Activated CD4-positive, alpha-beta T cell treated with anti-CD3 and anti-CD28 coated beads for 24 hours (primary cell): Measurements from ENCODE around the gene DIAPH2.
"Not testable (repeated sequence)": the region's sequence is repeated elsewhere in the genome, so short reads cannot be mapped to it uniquely, and the experiment has no call there.

Experiments
- DNase-seq, 2 donors: peaks; one replicate each; pipeline ENCODE4 v3.0.0-alpha.2; 2020; ENCODE audit warnings: low read depth in 2 of 2

The DIAPH2 gene

DNA sequence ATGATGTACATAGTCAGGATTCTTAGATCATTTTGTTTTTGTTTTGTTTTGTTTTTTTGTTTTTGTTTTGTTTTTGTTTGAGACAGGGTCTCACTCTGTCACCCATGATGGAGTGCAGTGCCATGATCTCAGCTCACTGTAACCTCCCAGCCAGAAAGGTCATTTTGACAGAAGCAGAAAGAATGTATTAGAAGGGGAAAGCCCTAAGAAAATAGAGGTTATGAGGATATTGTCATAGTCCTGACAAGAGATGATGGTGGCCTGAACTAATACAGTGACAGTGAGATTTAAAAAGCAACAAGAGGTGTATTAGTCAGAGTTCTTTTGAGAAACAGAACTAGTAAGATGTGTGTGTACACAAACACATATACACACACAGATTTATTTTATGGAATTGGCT is 702.4 kb downstream of the DIAPH2 start:
- no peak for DNase-seq

DNA sequence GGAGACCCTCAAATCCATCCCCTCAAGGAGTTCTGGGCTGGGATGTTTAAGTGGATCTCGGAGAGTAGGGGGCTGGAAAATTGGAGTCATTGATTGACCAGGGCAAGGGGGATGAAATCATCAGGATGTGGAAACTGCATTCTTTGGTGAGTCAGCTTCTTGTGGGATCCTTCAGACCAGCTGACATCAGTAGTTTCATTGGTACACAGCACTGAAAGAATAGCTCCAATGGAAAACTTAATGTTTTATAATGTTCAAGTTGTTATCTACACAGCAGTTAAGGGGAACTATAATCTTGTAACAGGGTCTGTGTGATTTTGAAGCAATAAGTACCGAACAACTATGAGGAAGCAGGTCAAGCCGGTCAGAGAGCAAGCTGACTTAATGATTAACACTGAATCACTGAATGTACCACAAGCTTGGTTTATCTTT is 705.1 kb downstream of the DIAPH2 start:
- no peak for DNase-seq

DNA sequence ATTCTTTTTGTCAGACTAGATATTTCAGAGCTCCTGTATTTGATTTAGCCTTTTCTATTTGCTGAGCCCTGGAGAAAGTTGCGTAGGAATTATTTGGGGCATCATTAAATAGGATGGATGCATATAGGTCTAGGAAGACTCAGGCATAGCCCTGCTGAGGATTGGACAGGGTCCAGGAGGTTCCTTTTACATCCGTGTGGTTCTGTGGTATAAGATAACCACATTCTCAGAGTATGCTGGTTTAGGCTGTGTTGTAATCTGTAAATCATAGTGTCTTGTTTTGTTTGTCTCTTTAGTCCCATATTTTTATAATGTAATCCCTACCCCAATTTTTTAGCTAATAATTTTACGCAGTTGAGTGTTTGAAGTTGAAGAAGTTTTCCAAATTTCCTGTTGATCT is 712.7 kb downstream of the DIAPH2 start:
- DNase-seq = no peak

DNA sequence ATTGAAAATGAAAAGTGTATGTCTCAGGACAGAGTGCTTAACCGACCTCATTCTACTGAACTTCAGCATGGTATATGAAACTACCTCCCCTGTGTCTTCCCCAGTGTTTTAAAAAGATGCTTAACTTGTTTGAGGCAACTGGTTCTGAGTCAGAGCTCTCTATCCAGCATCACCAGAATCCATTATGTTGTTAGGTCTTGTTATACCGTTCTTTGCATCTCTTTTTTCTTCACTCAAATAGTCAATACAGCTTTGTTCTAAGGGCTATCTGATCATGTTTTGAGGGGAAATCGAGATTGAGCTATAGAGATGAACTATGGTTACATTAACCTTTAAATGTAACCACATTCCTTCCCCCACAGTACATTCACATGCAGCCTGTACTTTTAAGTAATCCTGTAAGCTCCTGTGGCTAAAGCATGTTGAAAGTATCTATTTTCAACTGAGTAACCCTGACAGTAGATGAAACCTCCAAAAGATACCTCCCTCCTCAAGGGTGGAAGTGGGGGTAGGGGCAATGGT is 713.4 kb downstream of the DIAPH2 start:
- DNase-seq = no peak

DNA sequence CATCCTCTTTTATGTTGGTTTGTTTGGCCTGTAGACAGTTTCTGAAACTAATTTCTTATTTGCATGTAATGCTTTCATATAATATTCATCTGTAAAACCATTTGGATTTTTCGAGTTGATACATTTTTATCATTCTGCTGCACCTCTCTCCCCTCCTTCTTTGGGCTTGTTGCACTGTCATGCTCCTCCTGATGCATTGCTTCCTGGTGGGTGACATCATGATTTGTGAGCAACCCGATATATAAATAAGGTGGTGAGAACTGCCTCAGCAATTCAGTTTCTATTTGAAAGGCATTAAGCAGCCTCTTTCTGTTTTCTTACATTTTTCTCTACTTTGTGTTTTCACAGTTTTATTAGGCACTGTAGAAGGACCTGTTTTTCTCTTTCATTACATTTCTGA is 714.8 kb downstream of the DIAPH2 start:
- no peak for DNase-seq

DNA sequence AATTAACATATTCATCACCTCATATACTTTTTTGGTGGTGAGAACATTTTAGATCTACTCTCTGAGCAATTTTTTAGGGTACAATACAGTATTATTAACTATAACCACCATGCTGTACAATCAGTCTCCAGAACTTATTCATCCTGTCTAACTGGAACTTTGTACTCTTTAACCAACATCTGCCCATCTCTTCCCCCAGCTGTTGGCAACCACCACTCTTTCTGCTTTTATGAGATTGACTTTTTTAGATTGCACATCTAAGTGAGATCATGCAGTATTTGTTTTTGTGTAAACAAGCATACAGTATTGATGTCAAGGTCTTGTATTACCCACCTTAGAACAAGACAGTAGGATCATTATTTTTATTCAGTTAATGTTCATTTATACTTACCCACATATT is 715.9 kb downstream of the DIAPH2 start:
- DNase-seq = no peak

DNA sequence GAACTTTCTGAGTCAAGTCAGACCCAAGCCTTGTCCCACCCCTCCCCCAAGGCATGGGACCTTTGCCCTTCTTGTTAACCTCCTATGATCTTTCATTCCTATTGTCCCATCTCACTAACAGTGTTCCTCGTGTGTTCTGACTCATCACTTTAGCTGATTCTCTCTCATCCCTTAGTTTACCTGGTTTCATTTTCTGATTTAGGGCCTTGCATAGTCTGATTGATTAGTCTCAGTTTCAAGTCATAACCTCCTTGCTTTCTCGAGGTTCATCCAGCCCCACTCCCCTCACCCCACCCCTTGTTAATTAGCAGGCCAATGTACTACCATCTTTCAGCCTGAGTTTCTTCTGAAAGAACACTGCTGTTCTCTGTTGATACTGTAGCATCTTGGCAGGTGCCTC is 716.5 kb downstream of the DIAPH2 start:
- no peak for DNase-seq

DNA sequence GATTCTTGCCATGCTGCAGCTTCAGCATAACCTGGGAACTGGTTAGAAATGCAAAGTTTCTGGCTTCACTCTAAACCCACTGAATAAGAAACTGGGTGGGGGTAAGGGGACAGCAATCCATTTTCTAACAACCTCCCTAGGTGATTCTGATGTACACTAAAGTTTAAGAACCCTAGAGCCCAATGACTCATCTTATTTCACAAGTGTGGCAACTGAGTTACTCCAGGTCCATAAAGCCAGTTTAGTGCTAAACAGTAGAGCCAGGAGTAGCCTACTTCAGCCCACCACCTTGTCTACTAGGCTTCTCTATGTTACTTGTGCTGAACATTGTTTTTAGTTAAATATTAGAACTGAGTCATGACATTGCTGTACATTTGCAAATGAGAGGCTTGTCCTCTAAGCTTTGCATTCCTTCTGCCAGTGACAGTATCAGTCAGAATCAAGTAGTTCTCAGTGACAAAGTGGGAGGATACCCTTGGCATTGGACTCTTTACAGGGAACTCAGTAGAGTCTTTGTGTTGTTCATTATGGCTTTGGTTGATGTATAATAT is 717.0 kb downstream of the DIAPH2 start:
- DNase-seq = no peak

DNA sequence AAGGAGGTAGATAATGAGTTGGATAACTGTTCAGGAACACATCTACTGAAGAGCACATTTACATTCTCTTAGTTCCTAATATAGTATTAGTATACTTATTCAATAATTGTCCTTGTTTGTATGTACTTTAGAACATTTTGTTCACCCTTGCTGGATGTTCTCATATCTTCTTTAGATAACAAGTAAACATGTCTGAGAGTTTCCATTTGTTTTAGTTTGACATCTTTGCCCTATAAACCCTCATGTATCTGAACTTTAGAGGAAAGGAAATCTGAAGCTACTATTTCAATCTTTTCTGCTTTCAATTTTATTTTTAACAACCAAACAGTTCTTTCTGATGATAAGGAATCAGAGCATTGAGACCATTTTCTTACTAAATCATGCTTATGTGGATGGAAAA is 717.7 kb downstream of the DIAPH2 start:
- DNase-seq = no peak

DNA sequence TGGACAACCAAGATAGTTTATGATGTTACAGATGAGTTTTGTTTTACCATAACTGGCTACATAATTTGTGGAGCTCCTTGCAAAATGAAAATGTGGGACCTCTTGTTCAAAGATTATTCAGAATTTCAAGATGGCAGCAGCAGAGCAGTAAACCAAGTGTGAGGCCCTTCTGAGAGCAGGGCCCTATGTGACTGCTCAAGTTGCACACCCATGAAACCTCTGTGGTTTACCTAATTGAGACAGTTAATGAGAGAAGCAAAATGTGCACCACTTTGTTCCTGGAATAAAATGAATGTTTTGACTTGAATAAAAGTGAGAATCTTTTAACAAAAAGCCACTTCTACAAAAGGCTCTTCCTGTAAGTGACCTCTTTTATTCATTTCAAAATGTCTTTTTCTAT is 718.3 kb downstream of the DIAPH2 start:
- DNase-seq = no peak

DNA sequence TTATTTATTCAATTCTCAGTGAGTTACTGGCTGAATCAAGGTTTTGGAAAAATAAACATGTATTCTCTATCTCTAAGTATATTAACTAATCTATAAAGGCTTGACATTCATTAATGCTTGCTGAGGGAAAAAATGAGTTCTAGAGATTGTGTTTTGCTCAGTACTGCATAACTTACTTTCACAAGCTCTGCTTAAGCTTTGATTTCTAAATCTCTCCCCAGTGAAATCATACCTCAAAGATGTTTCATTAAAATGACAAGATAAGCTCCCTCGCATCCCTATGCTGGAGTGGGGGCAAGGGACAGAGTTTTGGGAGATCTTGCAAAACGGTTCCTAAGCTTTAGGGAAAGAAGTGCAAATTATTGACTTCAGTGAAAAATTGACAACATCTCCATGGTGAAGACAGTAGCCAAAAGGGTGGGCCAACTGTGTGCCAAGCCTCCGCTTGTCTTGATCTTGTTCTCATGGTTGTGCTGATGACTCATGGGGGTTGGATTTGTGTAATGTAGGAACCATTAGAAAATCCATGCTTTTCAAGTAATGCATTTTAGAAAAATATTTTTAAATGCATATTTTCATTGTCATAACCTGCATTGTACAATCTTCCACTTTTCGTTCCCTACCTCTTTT is 720.5 kb downstream of the DIAPH2 start:
- DNase-seq = no peak

DNA sequence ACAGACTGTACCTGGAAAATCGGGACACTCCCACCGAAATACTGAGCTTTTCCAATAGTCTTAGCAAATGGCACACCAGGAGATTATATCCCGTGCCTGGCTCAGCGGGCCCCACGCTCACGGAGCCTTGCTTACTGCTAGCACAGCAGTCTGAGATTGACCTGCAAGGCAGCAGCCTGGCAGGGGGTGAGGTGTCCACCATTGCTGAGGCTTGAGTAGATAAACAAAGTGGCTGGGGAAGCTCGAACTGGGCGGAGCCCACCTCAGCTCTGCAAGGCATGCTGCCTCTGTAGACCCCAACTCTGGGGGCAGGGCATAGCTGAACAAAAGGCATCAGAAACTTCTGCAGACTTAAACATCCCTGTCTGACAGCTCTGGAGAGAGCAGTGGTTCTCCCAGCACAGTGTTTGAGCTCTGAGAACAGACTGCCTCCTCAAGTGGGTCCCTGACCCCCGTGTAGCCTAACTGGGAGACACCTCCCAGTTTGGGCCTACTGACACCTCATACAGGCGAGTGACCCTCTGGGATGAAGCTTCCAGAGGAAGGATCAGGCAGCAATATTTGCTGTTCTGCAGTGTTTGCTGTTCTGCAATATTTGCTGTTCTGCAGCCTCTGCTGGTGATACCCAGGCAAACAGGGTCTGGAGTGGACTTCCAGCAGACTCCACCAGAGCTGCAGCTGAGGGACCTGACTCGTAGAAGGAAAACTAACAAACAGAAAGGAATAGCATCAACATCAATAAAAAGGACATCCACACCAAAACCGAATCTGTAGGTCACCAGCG is 725.2 kb downstream of the DIAPH2 start:
- not testable (repeated sequence) for DNase-seq

DNA sequence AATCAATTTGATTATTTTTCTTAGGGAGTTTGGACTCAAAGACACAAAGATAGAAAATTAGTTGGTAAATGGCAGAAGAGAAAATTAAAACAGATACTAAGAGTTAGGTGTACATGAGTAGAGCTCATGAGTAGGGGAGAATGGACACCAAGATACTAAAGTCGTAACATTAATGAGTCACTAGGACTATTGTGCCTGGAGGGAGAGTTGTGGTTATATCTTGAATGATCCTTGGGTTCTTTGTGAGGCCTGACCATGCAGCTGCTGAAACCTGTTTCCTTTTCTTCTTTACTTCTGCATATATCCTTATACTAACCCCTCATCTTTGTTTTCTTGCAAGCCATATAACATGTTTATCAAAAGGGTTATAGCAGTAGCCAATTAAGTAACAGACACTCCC is 731.8 kb downstream of the DIAPH2 start:
- no peak for DNase-seq

DNA sequence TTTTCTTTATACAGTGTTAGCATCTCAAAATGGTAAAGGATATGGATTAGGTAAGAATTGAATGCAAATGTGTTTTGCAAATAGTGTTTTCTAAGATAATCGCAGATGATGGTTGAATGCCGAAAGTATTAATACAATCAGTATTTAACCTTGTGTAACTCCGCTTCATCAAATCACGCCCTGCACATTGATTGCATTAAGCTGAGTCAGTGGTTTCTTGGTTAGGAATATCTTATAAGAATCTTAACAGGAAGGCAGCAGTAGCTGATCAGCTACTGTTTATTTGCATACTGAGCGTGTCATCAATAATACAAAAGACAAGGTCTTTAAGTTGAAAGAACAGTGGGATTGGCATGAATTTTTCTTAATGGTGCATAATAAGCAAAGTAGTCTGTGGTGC is 744.5 kb downstream of the DIAPH2 start:
- no peak for DNase-seq

DNA sequence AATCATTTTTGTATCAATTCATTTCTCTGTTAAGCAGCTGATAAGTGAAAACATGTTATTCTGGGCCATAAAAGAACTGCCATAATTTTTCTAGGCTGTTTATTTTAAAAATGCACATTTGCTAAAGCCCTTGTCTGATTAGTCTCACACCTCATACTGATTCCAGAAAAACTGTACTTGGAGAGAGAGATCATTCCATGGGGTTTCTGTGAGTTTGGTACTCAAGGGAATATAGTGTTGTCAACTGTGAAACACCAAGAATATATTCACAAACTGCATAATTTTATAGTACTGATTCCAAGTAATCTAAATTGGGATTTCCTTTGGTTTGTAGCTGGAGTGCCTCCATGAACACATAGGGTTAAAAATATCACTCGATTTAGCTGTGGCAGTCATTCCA is 746.6 kb downstream of the DIAPH2 start:
- DNase-seq = no peak

DNA sequence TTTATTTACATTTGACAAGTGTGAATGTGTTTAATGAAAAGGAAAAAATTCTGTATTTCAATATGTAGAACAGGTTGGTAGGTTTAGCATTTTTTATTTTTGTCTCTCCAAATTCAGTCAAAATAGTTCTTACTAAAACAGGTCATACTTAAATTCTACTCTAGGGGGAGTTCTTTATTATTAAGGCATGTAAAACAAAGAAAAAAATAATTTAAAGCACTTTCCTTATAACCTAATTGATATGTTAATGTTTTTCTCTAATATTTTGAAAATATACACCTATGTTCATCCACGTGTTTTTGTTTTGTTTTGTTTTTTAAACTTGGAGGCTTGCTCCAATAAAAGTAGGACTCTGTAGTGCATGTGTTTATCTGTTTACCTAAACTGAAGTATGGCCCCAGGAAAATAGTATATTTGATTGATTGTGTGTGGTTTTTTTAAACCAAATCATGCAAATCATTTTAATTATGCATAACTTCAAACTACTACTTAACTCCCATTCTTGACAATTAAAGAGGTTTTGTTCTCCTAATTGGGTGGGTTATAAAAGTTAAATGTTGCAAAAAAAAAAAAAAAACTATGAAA is 761.7 kb downstream of the DIAPH2 start:
- DNase-seq = no peak

DNA sequence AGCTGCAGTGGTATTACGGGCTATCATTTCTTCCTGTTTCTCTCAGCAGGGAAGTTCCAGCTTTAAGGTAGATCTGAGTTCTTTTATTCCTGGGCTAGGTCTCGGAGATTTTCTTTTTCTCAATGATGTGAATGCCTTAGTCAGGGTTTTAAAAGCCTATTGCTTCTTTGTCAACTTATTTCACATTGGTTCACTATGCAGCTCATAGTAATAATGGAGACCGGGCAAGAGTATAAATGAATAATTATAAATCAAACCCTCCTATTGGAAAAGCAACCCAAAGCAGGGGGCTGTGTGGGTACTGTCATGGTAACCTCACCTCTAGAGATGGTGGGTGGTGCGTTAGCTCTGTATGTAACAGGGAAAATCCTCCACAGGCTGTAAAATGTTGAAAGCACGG is 762.7 kb downstream of the DIAPH2 start:
- no peak for DNase-seq

DNA sequence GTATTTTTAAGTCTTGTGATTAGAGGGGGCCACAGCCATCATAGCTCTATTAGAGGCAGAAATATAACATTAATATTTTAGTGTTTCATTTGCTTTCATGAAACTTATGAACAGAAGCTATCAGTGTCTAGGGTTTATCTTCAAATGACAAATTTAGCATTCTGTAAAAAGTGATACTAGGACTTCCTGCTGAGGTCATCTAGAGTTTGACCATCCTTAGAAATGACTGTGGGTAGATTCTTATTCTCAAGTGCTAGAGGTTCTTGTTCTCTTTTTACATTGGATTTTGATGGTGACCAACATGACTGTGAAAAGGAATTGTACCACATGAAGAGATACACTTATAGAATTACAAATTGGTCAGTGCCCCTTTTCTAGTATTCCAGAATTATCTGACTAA is 767.6 kb downstream of the DIAPH2 start:
- DNase-seq = no peak

DNA sequence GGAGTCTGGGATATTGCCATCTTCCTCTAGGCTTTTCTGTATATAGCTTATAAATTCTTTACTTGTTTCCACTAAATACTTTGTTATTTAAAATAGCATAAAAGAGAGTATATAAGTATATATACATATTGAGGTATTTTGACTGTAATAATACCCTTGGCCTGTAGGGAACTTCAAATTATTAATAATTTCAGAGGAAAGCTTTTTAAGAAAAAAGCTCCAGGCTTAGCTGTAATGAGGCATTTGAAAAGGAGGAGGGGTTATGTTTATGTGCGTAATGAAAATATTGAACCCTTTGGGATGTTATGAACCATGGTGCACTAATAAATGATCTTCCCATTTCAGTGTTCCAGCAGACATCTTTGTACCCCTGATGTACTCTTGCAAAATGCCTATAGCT is 777.1 kb downstream of the DIAPH2 start:
- no peak for DNase-seq

DNA sequence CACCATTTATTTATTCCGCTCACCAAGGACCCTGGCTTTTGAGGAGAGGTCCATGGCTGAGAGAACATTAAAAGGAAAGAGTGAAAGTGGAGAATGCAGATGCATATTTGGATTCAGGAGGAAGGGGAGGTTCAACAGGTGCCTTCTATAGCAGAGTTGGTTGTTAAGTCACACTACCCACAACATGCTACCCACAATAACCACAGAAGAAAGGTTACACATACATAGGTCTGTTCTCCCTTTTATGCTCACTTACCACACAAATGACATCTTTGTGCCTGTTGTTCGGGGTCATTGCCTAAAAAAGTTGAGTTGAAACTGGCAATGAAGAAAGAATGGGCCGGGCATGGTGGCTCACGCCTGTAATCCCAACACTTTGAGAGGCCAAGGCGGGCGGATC is 786.4 kb downstream of the DIAPH2 start:
- no peak for DNase-seq

DNA sequence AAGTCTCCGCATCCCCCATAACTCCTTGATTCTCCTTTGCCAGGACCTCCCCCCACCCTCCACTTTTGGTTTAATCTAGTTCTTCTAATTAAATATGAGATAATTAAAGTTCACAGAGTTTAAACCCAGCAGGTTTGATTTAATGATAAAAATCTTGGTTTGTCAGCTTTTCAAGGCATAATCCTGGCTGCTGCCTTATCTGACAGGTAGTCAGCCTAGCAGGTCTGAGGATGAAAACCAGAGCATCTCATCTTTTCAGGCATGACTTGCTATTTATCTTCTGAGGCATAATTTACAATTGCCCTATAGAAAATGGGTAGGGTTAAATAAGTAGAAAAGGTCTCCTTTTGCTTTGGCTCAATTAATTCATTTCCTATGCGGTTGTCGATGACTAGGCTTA is 790.3 kb downstream of the DIAPH2 start:
- no peak for DNase-seq

DNA sequence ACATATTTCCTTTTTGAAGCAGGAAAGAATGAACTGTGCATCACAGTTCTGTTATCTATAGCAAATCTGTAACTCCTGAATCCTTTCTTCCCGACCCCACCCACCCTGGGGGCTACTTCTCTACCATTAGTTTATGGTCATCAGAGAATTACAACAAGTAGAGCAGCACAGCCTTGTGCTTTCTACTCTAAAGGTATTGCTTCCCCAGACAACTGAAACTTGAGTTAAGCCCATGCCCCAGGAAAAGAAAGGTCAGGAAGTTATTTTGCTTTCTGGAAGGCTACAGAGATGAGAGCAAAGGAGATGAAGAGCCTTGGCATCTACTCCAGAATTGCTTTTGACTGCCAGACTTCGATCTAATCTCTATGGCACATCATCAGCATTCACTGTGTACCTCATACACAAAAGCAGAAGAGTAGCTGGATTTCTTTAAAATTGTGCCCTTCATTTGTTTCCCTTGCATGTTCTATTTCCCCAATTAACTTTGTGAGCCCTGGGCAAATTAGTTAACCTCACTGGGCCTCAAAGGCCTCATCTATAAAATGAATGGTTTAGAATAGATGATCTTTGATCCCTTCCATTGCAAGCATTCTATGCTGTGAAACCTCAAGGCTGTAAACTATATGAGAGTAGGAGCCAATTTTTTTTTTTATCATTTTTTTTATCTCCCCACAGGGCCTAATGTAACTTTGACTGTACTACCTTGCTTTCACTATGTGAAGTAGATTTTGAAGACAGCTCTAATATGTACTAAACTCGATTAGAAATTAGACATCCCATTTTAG is 794.7 kb downstream of the DIAPH2 start:
- no peak for DNase-seq
